Parathyroid adenoma (tissue), 2 donors: Measurements from ENCODE around the gene NHERF2.

Source experiments
- H2AFZ ChIP-seq: fragments of 300-600 bp; sonication (generic); one replicate; pipeline ENCODE4 v1.7.0; 2017; ENCODE audit warnings: antibody characterized with exemption, mild to moderate bottlenecking
- H3K27ac ChIP-seq: fragments of 300-600 bp; sonication (generic); one replicate; pipeline ENCODE4 v1.7.0; 2017
- H3K27me3 ChIP-seq: fragments of 300-600 bp; sonication (generic); one replicate; pipeline ENCODE4 v1.7.0; 2017; ENCODE audit warnings: low read length; ENCODE audit not compliant: control insufficient read depth, insufficient read depth
- H3K36me3 ChIP-seq: fragments of 300-600 bp; sonication (generic); one replicate; pipeline ENCODE4 v1.7.0; 2017; ENCODE audit warnings: low read length; ENCODE audit not compliant: control insufficient read depth, insufficient read depth
- H3K4me1 ChIP-seq: fragments of 300-600 bp; sonication (generic); one replicate; pipeline ENCODE4 v1.7.0; 2017; ENCODE audit warnings: control low read depth
- H3K4me2 ChIP-seq: fragments of 300-600 bp; sonication (generic); one replicate; pipeline ENCODE4 v1.7.0; 2017; ENCODE audit warnings: low read length
- H3K4me3 ChIP-seq: fragments of 300-600 bp; sonication (generic); one replicate; pipeline ENCODE4 v1.7.0; 2017; ENCODE audit warnings: low read depth, low read length
- H3K79me2 ChIP-seq: fragments of 300-600 bp; sonication (generic); one replicate; pipeline ENCODE4 v1.7.0; 2017; ENCODE audit warnings: control low read depth
- H3K9ac ChIP-seq: fragments of 300-600 bp; sonication (generic); one replicate; pipeline ENCODE4 v1.7.0; 2017; ENCODE audit warnings: mild to moderate bottlenecking
- H3K9me3 ChIP-seq: fragments of 300-600 bp; sonication (generic); one replicate; pipeline ENCODE4 v1.7.0; 2017; ENCODE audit warnings: low read length; ENCODE audit not compliant: control insufficient read depth
- TF ChIP-seq, protein P1 (sequence below): fragments of 300-600 bp; sonication (generic); IDR thresholded peaks from one replicate; pipeline ENCODE4 v1.7.0; 2017; ENCODE audit warnings: antibody characterized with exemption, mild to moderate bottlenecking
- donor health status: primary hyperparathyroidism.

Gene NHERF2

DNA sequence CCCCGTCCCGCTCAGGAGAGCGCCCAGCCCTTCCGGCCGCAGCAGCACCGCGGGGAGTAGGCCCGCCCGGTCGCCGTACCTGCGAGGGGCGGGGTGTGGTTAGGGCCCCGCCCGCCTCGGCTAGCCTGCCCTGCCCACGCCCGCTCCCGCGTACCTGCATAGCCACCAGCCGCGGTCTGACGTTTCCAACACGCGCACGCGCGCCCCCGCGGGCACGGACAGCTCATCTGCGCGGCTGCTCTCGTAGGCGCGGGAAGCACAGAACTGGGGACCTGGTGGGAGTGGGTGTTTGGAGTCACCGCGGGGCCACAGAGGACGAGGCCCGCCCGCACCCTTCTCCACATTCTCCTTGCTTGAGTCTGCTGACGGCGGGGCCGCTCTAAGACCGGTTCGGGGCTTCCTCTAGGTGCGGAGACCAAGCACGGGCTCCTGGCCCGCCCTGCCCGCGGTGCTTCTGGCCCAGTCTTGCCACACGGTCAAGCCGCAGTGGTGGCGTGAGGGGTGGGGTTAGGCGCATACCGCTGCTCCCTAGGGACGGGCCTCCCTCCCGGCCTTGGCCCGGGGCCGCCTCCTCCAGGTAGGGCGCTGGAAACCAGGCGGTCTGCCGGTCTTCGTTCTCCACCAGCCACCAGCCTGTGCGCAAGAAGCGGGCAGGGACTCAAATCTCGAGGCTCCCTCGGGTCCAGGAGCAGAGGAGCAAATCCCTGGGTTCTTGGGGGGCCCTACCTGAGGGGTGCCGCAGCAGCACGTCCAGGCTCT lies 47.3 kb upstream of the NHERF2 start:
- Histone ChIP-seq H3K9ac (no peak overlapping the region), H3K27me3 (no peaks in the 10 kb centered on the region), H2AFZ (peak overlapping the region; percentile 70), H3K9me3 (no peaks in the 10 kb centered on the region), H3K4me3 (peak overlapping the region; percentile 60), H3K36me3 (no peaks in the 10 kb centered on the region), H3K27ac (no peak overlapping the region), H3K79me2 (no peaks in the 10 kb centered on the region), H3K4me1 (no peaks in the 10 kb centered on the region), H3K4me2 (peak overlapping the region; percentile 87)
- TF ChIP-seq, protein P1, sequence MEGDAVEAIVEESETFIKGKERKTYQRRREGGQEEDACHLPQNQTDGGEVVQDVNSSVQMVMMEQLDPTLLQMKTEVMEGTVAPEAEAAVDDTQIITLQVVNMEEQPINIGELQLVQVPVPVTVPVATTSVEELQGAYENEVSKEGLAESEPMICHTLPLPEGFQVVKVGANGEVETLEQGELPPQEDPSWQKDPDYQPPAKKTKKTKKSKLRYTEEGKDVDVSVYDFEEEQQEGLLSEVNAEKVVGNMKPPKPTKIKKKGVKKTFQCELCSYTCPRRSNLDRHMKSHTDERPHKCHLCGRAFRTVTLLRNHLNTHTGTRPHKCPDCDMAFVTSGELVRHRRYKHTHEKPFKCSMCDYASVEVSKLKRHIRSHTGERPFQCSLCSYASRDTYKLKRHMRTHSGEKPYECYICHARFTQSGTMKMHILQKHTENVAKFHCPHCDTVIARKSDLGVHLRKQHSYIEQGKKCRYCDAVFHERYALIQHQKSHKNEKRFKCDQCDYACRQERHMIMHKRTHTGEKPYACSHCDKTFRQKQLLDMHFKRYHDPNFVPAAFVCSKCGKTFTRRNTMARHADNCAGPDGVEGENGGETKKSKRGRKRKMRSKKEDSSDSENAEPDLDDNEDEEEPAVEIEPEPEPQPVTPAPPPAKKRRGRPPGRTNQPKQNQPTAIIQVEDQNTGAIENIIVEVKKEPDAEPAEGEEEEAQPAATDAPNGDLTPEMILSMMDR, result no peak

DNA sequence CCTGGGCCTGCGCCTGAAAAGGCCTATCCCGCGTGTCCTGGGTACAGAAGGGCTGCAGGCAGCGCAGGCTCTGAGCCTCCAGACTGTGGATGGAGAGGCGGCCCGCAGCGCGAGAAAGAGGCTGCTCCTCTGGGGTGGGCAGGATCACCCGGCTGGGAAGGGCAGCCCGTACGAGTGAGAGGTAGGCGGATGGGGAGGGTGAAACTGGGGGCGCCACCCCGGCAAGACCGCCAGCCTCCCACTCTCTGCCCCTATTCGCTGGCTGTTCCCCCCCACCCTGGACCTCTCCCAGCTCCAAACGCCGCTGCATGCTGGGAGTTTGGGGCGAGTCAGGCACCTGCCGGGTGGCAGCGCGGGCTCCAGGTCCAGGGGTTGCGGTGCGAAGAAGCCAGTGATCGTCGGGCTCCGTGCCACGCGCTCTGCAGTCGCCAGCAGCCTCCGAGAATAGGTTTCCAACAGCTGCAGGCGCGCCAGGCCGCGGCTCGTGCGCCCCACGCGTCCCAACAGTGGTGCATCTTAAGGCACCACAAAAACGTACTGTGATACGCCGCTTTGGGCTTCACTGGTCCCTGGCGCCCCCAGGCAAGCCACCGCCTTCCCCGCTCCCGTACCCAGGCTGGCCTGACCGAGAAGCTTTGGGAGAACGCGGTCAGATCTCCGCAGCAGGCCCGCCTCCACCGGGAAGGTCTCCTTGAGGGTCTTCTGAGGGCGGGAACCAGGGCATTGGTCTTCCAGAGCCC lies 46.5 kb upstream of the NHERF2 start:
- H3K4me2 ChIP-seq, result peak overlapping the region; percentile 87
- no peaks in the 10 kb centered on the region for H3K27me3 ChIP-seq
- H3K4me3 ChIP-seq, result peak overlapping the region; percentile 60
- peaks cover 4% of the 10 kb centered on the region for H3K4me1 ChIP-seq
- H3K79me2 ChIP-seq, result no peaks in the 10 kb centered on the region
- H3K27ac ChIP-seq, result no peak overlapping the region
- H3K36me3 ChIP-seq, result no peaks in the 10 kb centered on the region
- TF ChIP-seq, protein P1, result no peak
- peak overlapping the region; percentile 70 for H2AFZ ChIP-seq
- no peaks in the 10 kb centered on the region for H3K9me3 ChIP-seq
- H3K9ac ChIP-seq, result no peak overlapping the region

DNA sequence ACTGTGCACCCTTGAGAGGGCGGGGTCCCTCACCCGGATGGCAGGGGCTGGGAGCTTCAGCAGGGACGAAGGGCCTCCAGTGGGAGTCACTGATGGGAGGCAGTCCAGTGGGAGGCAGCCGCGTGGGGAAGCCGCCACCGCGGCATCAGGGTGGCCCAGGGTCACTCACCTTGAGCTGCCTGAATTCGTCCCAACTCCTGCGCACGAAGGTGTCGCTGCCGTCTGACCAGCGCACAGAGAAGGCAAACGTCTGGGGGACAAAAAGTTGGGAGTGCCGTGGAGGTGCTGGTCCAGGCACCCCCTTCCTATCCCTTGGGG lies 46.0 kb upstream of the NHERF2 start:
- TF ChIP-seq, protein P1, result no peak
- peaks cover 5% of the 10 kb centered on the region for H3K4me1 ChIP-seq
- no peaks in the 10 kb centered on the region for H3K27me3 ChIP-seq
- H3K4me2 ChIP-seq, result no peak overlapping the region
- no peak overlapping the region for H3K27ac ChIP-seq
- no peak overlapping the region for H3K4me3 ChIP-seq
- H3K9me3 ChIP-seq, result no peaks in the 10 kb centered on the region
- H3K79me2 ChIP-seq, result no peaks in the 10 kb centered on the region
- no peak overlapping the region for H2AFZ ChIP-seq
- no peak overlapping the region for H3K9ac ChIP-seq
- H3K36me3 ChIP-seq, result no peaks in the 10 kb centered on the region

DNA sequence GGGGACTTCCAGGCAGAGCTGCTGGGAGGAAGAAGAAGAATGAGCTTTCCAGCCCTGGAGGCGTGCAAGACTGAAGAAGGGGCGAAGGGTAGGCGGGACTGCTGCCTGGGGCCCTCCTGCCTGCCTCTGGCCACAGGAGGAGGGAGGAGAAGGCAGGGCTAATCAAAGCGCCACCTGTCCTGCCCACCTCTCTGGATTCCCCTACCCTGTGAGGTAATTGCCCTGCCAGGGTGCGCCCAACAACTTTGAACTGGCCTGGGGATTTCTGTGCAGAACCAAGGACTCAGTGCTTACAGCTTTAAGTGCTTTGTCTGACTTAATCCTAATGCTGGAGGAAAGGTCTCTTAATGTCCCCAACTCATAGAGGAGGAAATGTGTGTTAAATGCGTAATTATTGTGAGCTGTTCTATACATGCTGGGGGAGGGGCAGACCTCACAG lies 45.3 kb upstream of the NHERF2 start, which contains the start of gene NOXO1:
Gene NOXO1, minus strand, starts transcription at position 72 of the 439 bp plus-strand sequence. CDS start 290 bp downstream, outside the sequence.
- Histone ChIP-seq H3K9ac (no peak within 1 kb of the TSS), H3K36me3 (no peaks in the 10 kb centered on the region), H3K4me3 (no peak within 1 kb of the TSS), H3K27me3 (no peaks in the 10 kb centered on the region), H3K27ac (no peak within 1 kb of the TSS), H3K9me3 (no peaks in the 10 kb centered on the region), H3K4me2 (no peak within 1 kb of the TSS), H2AFZ (no peak within 1 kb of the TSS), H3K79me2 (no peaks in the 10 kb centered on the region), H3K4me1 (peaks cover 5% of the 10 kb centered on the region)
- TF ChIP-seq, protein P1, result no peak
